Activated naive CD4-positive, alpha-beta T cell treated with Interleukin-2 at 50 U/mL for 16 hours (primary cell): ENCODE data around the gene GAB2.

Source experiments
- DNase-seq: peaks from one replicate; pipeline ENCODE4 v3.0.0-alpha.2; 2020

GAB2 gene

GRCh38 chr11:78397398-78397797, 20.2 kb downstream of the GAB2 start:
- DNase-seq: no peak

DNA sequence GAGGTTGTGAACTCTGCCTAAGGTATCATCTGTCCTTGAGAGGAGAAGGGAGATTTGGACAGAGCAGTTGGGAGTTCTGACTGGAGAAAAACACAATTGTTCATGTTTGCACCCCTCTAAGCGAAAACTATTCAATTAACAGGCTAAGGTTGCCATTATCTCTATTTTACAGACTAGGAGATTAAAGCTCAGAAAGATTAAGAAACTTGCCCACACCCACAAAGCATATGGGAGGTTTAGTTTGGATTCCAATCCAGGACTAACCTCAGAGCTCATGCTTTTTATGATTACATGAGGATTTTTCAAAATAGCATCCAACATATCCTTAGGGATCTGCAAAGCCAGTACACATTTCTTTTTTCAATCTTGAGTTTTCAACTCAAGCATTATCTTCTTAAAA, 22.0 kb downstream of the GAB2 start:
- no peak for DNase-seq

DNA sequence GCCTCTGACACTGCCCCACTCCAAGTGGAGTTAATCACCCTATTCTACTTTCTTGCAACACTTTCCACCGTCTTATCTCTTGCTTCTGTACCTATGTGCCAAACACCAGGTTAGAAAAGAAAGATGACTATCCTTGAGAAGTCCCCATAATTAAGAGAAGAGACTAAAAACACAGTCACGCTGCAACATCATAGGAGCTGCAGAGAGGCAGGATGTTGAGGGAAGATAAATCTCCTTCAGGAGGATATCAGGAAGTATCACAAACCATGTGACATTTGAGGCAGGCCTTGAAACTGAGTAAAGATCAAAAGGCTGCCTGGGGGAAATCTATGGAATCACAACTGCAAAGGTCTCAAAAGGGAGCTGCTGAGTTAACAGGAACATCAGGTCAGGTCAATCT, 24.8 kb downstream of the GAB2 start:
- DNase-seq: no peak

DNA sequence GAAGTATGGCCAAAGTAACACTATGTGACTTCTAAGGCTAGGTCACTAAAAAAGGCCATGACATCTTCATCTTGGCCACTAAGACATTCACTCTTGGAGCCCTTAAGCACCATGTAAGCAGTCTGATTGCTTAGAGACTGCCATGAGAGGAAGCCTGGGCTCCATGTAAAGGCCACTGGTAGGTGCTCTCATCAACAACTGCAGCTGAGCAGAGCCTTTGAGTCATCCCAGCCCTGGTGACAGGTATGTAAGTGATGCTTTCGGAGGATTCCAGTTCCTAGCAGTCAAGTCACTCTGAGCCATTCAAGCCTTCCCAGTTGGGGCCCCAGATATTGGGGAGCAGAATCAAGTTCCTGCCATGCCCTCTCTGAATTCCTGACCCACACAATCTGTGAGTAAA, 26.2 kb downstream of the GAB2 start:
- no peak for DNase-seq

- DNase-seq: no peak
These were observed 26.8 kb downstream of the GAB2 start for GRCh38 chr11:78390809-78391208.

DNA sequence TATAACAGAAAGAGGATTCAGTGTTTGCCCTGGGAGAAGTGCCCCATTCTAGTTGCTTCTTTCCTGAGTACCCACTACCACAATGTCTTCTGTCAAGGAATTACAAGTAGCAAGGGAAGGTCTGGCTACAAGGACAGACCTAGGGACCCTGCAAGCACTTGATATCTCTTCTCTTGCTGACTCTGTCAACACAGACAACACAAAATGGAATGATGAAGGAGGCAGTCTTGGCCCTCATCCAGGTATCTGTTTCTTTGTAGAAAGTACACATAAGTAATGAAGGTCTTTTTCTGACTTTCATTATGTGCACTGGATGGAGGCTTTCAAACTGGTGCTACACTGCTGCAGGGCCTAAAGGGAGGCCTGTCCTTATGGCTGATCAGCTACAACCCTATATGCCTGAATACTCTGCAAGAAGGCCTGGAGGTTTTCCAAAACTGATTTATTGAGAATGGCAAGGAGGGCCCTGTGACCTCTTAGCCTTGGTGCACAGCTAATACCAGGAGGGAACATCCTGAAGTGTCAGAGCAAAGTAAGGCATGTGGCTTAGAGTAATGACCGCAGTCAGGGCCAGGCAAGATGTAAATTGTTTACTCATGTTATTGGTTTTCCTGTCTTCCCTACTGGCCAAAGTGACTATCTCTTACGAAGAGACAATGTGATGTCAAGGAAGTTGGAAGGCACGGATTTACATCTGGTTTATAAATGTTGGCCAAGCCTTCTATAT, 31.2 kb downstream of the GAB2 start:
- no peak for DNase-seq

DNA sequence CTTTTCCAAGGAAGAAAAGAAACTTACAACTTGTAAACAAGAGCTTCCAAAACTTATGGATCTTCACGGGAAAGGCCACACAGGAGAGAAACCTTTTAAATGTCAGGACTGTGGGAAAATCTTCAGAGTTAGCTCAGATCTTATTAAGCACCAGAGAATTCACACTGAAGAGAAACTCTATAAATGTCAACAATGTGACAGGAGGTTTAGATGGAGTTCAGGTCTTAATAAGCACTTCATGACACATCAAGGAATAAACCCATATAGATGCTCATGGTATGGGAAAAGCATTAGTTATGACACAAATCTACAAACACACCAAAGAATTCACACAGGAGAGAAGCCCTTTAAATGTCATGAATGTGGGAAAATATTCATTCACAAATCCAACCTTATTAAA, 32.4 kb downstream of the GAB2 start:
- DNase-seq: no peak

DNA sequence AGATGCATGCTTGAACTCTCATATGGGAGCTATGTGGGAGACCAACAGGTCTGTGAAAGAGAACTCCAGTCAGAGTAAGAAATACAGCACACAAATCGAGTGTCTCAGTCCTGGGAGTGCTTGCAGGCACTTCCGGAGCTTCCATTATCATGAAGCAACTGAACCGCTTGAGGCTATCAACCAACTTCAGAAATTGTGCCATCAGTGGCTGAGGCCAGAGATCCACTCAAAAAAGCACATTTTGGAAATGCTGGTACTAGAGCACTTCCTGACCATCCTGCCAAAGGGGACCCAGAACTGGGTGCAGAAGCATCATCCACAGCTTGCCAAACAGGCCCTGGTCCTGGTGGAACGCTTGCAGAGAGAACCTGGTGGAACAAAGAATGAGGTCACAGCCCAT, 33.4 kb downstream of the GAB2 start:
- DNase-seq: no peak

DNA sequence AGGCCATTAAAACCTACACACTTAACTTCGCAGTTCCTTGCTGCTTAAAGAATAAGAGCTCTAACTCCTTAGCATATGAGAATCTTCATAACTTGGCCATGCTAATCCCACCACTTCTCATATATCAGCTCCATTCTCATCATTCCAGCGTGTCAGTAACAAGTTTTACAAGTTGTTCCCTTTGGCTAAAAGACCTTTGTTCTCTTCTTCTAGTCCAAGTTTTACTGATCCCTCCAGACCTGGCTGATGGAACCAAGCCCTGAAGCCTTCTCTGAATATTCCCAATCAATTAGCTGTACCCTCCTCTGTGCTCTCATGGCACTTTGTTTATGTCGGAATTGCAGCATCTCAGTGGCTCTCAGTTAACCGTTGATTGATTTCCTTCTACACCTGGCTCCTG, 35.8 kb downstream of the GAB2 start:
- no peak for DNase-seq

DNA sequence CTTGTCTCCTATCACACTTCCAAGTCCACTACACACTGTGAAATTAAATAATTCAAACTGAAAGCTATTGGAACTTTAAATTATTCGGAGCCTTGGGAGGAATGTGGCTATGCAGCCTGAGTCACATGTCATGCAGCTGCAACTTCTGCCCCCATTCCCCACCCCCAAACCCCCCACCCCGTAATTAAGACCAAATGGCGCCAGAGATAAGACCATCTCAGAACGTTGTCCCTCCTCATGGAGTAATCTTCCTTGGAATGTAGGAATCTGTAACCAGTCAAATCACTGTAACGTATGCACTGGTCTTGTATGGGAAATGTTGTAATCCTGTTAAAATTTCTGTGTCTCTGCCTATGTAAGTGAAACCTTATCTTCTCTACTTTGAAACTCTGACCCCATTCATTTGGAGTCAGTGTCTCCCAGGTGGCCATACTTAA, 37.0 kb downstream of the GAB2 start:
- DNase-seq: no peak

DNA sequence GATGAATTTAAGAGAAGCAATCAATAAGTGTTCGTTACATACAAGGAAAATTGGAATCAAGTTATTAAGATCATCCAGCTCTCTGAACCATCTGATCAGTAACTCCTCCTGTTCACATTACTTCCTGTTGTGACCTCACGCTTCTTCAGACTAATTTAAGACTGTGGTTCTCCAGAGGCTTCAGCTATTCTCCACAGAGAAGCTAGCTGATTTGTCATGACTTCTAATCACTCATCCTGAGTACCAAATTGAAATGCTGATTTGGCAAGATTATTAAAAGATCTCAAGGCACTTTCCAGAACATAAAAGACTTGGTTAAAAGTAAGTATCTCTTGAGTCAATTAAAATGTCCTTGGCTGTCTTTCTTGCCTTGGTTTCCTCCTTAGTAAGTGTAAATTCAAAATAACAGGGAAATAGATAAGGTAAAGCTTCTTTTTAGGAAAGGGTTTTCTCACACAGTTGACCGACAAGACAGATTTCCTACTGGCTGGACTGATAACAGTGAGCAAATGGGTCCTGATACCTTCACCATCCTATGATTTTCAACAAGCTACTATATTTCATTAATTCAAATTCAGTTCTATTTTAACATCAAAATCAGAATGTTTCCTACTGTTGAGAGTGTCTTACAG, 38.5 kb downstream of the GAB2 start:
- no peak for DNase-seq

- DNase-seq: no peak
These were observed 39.8 kb downstream of the GAB2 start for GRCh38 chr11:78377625-78378418.

- no peak for DNase-seq
These were observed 40.8 kb downstream of the GAB2 start for GRCh38 chr11:78376858-78377257.

DNA sequence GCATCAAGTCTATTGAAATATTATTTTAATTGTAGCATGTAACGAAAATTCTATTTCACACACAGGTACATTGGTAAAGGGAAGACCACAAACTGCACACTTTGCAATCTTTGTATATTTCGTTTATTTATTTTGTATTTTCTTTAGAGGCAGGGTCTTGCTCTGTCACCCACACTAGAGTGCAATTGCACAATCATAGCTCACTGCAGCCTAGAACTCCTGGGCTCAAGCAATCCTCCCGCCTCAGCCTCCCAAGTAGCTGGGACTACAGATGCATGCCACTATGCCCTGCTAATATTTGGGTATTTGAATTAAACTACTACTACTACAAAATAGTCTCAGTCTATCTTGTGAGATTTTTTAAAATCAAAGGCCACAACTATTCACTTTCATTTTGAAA, 42.7 kb downstream of the GAB2 start:
- no peak for DNase-seq

GRCh38 chr11:78373689-78374088, 43.9 kb downstream of the GAB2 start:
- no peak for DNase-seq

DNA sequence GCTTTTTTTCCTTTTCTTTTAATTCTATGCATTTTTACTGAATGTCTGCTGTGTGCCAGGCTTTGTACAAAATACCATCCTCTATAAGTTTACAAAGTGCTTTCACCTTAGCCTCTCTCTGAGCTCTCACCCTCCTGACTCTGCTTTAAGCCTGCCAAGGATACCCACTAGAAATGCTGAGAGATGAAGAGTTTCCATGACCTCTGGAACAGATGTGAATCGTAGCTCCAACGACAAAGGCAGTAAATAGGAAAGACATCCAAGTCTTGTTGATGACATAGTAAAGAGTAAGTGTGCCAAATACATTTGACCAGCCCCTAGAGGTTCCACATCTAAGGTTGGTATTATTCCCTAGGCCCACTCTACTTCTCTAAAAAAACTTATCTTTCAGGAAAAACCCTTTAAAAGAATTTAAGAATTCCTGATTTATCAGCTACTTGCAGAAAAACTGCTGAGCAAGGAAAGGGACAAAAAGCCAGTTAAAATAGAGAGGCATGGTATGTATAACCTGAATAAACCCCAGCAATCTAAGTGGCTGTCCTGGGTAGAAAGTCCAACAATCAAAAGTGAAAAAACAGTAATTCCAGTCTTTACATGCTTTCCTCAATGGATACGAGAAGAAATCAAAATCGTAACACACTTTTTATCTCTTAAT, 45.4 kb downstream of the GAB2 start:
- DNase-seq: no peak

DNA sequence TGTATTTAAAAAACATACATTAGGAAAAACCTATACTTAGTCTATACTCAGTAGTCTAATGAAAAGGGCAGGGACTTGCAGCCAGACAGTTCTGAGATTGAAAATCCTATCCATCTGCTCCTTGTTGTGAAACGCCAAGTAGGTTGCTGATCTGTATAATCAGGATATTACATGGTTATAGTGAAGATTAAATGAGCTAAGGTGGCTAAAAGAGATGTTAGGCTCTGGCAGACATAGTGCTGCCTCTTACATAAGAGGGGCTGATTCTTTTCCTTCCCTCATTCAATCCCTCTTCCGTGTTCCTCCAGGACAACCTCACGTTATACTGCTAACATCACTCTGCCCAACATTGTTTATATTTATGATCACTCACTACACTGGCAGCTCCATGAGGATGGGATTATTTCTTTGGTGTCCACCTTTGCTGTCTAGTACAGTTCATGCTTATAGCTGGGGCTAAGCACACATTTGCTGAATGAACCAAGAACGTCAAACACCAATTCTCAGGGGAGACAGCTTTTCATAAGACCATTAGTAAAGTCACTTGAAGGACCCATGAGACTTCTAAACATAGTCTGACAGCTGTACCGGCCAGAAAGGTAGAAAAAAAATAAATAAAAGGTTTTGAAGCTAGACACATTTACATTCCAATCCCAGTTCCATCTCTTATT, 46.3 kb downstream of the GAB2 start:
- DNase-seq: no peak

GRCh38 chr11:78370406-78371172, 47.0 kb downstream of the GAB2 start:
- DNase-seq: no peak

- DNase-seq: no peak
These were observed 52.2 kb downstream of the GAB2 start for GRCh38 chr11:78365381-78365792.

DNA sequence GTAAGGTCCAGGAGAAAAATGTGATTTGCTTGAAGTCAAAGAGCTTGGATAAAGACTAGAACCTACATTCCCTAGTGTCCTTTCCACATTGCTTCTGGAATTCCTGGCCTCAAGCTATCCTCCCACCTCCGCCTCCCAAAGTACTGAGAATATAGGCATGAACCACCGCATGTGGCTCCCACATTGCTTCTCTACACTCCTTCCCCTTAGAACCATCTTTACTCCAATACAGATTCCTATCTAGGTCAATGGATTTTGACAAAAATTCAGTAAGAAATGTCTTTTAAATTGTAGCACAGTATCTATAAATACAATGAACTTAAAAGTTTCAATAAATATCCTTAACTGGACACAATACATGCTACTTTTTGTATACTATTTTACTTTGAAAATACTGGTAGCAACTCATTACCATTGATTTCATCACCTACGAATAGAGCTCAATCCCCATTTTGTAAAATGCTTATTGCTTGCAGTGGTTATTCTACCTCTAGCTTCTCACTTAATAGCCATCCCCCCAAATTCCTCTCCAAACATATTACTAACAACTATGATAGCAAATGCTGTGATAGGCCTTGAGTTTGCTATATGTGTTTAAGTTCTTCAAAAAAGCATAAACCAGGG, 53.4 kb downstream of the GAB2 start:
- DNase-seq: no peak

DNA sequence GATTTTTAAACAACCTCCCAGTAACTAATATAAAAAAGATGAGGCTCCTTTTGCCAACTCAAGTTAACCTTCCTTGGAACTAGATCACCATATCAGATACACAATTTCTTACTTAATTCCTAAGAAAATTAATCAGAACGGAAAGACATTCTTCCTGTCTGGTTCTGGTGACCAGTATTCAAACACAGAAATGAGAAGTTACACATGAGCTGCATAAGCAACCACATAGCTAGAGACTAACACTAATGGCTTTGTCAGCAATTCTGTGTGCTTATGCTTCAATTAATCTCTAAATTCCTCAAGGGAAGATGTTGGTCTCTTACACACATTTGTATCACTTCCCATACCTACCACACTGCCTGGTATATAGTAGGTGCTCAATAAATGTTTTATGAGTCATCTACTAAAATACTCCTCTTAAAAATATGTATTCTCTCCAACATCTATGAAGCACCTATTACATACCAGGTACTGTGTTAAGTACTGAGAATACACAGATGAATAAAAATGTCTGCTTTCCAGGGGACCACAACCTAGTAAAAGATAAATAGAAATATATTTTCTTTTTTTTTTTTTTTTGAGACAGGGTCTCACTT, 54.5 kb downstream of the GAB2 start:
- no peak for DNase-seq
